22Rv1 (cell line): ENCODE data around the gene CEACAM16.

Experiments
- CTCF ChIP-seq: fragments of 450-650 bp; IDR thresholded peaks from 2 replicates; pipeline ENCODE4 v1.5.1; 2017; ENCODE audit warnings: mild to moderate bottlenecking
- ZFX ChIP-seq: fragments of 450-650 bp; IDR thresholded peaks from 2 replicates; pipeline ENCODE4 v1.6.1; 2017; ENCODE audit warnings: antibody characterized with exemption, borderline replicate concordance

GRCh38 chr19:44686896-44687295 is 12.1 kb upstream of the CEACAM16 start:
- TF ChIP-seq CTCF (no peak), ZFX (no peak)
